Breast epithelium (tissue), 4 donors: Measurements from ENCODE around the gene FARP2. TPM values are rescaled to one million over a fixed set of nuclear protein-coding genes. Genes with fewer than 3 reads are reported as not detected.

Experiments
- DNase-seq, 2 donors: peaks; one replicate each; pipeline ENCODE4 v3.0.0-alpha.2; 2019; ENCODE audit warnings: low spot score in 2 of 2
- H3K27ac ChIP-seq, 2 donors: fragments of 200-600 bp; sonication (generic) in 1 of 2; one replicate each; pipeline ENCODE4 v1.5.1; 2016 to 2019; ENCODE audit warnings: mild to moderate bottlenecking in 1 of 2
- H3K27me3 ChIP-seq, 2 donors: fragments of 200-600 bp; sonication (generic) in 1 of 2; one replicate each; pipeline versions ENCODE4 v1.5.1 to v1.6.0; 2017 to 2019; ENCODE audit warnings: control low read depth in 1 of 2, mild to moderate bottlenecking in 1 of 2
- H3K36me3 ChIP-seq: fragments of 200-600 bp; one replicate; pipeline ENCODE4 v1.5.1; 2019
- H3K4me1 ChIP-seq, 2 donors: fragments of 200-600 bp; sonication (generic); one replicate each; pipeline ENCODE4 v1.5.1; 2016 to 2019; ENCODE audit warnings: control low read depth in 1 of 2
- H3K4me3 ChIP-seq, 3 donors: fragments of 200-600 bp; sonication (generic); 1 replicate in 2 of 3; 2 replicates in 1 of 3; pipeline ENCODE4 v1.5.1; 2016 to 2019; ENCODE audit warnings: mild to moderate bottlenecking in 3 of 3, moderate library complexity in 2 of 3
- H3K9me3 ChIP-seq, 2 donors: fragments of 200-600 bp; sonication (generic) in 1 of 2; one replicate each; pipeline ENCODE4 v1.5.1; 2016 to 2019; ENCODE audit warnings: control low read depth in 1 of 2
- CTCF ChIP-seq, 3 donors: fragments of 450-650 bp; IDR thresholded peaks; one replicate each; pipeline ENCODE4 v1.5.1; 2016 to 2017; ENCODE audit warnings: antibody characterized with exemption in 3 of 3, mild to moderate bottlenecking in 3 of 3, moderate library complexity in 3 of 3
- POLR2A ChIP-seq: fragments of 450-650 bp; IDR thresholded peaks from one replicate; pipeline ENCODE4 v1.6.1; 2016; ENCODE audit warnings: antibody characterized with exemption, mild to moderate bottlenecking, moderate library complexity
- POLR2AphosphoS5 ChIP-seq, 3 donors: sonication (generic); formaldehyde crosslinking; IDR thresholded peaks; one replicate each; pipeline ENCODE4 v1.6.1; 2017; ENCODE audit warnings: antibody characterized with exemption in 3 of 3
- intact Hi-C: fragments of 100-400 bp; cut with DNase I; formaldehyde crosslinking; loops from one replicate; pipeline ENCODE4 v1.15.1; 2023; ENCODE audit warnings: low total_unique reads
- total RNA-seq, 3 donors: library from RNA; depleted of rRNA; stranded (reverse); fragments of >200 nt; gene quantifications; one replicate each; pipeline ENCODE4 v1.1.0, GENCODE V29; 2016

Gene FARP2
- total RNA-seq, 3 donors from 2014 or later: 34.4 to 43.3 (median 40.3) TPM

- intact Hi-C loops: no loop called here
- no peaks in the 10 kb centered on the region for H3K36me3 ChIP-seq
- TF ChIP-seq POLR2AphosphoS5 (IDR thresholded peaks at IDR 0.05) (no peak), CTCF (IDR thresholded peaks at IDR 0.05) (no peak), POLR2A (no peak)
- H3K27me3 ChIP-seq: no peaks in the 10 kb centered on the region
- H3K4me3 ChIP-seq: no peak overlapping the region
- no peak overlapping the region for H3K27ac ChIP-seq
- no peak for DNase-seq
- peaks cover 4 to 7% of the 10 kb centered on the region in 2 donors for H3K4me1 ChIP-seq
- no peaks in the 10 kb centered on the region for H3K9me3 ChIP-seq
Measured at GRCh38 chr2:241535871-241536655, 180.0 kb downstream of the FARP2 start.

- no peak for DNase-seq
- no peaks in the 10 kb centered on the region for H3K36me3 ChIP-seq
- peaks cover 4 to 15% of the 10 kb centered on the region in 2 donors for H3K4me1 ChIP-seq
- TF ChIP-seq POLR2A (no peak), POLR2AphosphoS5 (IDR thresholded peaks at IDR 0.05) (no peak)
- H3K27ac ChIP-seq: no peak overlapping the region
- H3K9me3 ChIP-seq: no peaks in the 10 kb centered on the region
- H3K27me3 ChIP-seq: no peaks in the 10 kb centered on the region
- H3K4me3 ChIP-seq: no peak overlapping the region
- intact Hi-C loops: no loop called here
Measured at GRCh38 chr2:241538838-241539615, 182.9 kb downstream of the FARP2 start.

GRCh38 chr2:241539616-241540374 lies 183.7 kb downstream of the FARP2 start:
- no peaks in the 10 kb centered on the region for H3K27me3 ChIP-seq
- no peak overlapping the region for H3K27ac ChIP-seq

GRCh38 chr2:241540401-241540770 lies 184.3 kb downstream of the FARP2 start:
- H3K27me3 ChIP-seq: no peaks in the 10 kb centered on the region
- H3K9me3 ChIP-seq: no peaks in the 10 kb centered on the region
- DNase-seq: peak in 1 of 2 donors; percentile 43
- no peaks in the 10 kb centered on the region for H3K36me3 ChIP-seq
- TF ChIP-seq POLR2A (no peak), CTCF (IDR thresholded peaks at IDR 0.05) (no peak), POLR2AphosphoS5 (IDR thresholded peaks at IDR 0.05) (no peak)
- peak overlapping the region in 2 of 3 donors; percentile 46 to 69 for H3K4me3 ChIP-seq
- H3K4me1 ChIP-seq: peaks cover 4 to 15% of the 10 kb centered on the region in 2 donors
- no peak overlapping the region for H3K27ac ChIP-seq
- intact Hi-C loops: no loop called here

More at GRCh38 chr2:241539616-241540374, 183.7 kb downstream of the FARP2 start:
- H3K4me1 ChIP-seq: peaks cover 4 to 15% of the 10 kb centered on the region in 2 donors
- no peaks in the 10 kb centered on the region for H3K36me3 ChIP-seq
- H3K4me3 ChIP-seq: no peak overlapping the region
- no peak for TF ChIP-seq POLR2A
- TF ChIP-seq POLR2AphosphoS5 (IDR thresholded peaks at IDR 0.05): no peak
- TF ChIP-seq CTCF (IDR thresholded peaks at IDR 0.05): no peak
- H3K9me3 ChIP-seq: no peaks in the 10 kb centered on the region
- intact Hi-C loops: no loop called here
- DNase-seq: no peak

GRCh38 chr2:241540771-241541561 lies 184.9 kb downstream of the FARP2 start:
- H3K4me3 ChIP-seq: peak overlapping the region; percentile 37 to 69 (median 46)
- no peaks in the 10 kb centered on the region for H3K27me3 ChIP-seq
- DNase-seq: peak; percentile 46 to 72
- no peak for TF ChIP-seq POLR2A
- TF ChIP-seq POLR2AphosphoS5 (IDR thresholded peaks at IDR 0.05): no peak
- no peak for TF ChIP-seq CTCF (IDR thresholded peaks at IDR 0.05)
- H3K27ac ChIP-seq: no peak overlapping the region
- peaks cover 4 to 15% of the 10 kb centered on the region in 2 donors for H3K4me1 ChIP-seq
- no peaks in the 10 kb centered on the region for H3K36me3 ChIP-seq
- H3K9me3 ChIP-seq: no peaks in the 10 kb centered on the region
- intact Hi-C loops: no loop called here
